ENCODE measurements around the gene DHX15.
"Not testable (repeated sequence)": the region's sequence is repeated elsewhere in the genome, so short reads cannot be mapped to it uniquely, and the experiment has no call there.

Gene DHX15

GRCh38 chr4:24544208-24544988 is 40.0 kb downstream of the DHX15 start:
- no peak for DNase-seq (ENCODE audit: low read depth)

GRCh38 chr4:24537025-24537424 is 47.3 kb downstream of the DHX15 start:
- no peak for DNase-seq (ENCODE audit: low read depth)

GRCh38 chr4:24535399-24535798 is 49.0 kb downstream of the DHX15 start:
- no peak for DNase-seq (ENCODE audit: low read depth)

- DNase-seq (ENCODE audit: low read depth) = no peak
Observed at GRCh38 chr4:24533364-24533763, 51.0 kb downstream of the DHX15 start.

- no peak for DNase-seq (ENCODE audit: low read depth)
Observed at GRCh38 chr4:24529555-24529954, 54.8 kb downstream of the DHX15 start.

GRCh38 chr4:24527371-24527770 is 57.0 kb downstream of the DHX15 start:
- DNase-seq (ENCODE audit: low read depth) = peak; percentile 18

GRCh38 chr4:24521544-24521943 is 62.8 kb downstream of the DHX15 start:
- DNase-seq (ENCODE audit: low read depth) = no peak

- DNase-seq (ENCODE audit: low read depth) = no peak
Observed at GRCh38 chr4:24519649-24520048, 64.7 kb downstream of the DHX15 start.

- no peak for DNase-seq (ENCODE audit: low read depth)
Observed at GRCh38 chr4:24517676-24518075, 66.7 kb downstream of the DHX15 start.

- no peak for DNase-seq (ENCODE audit: low read depth)
Observed at GRCh38 chr4:24516926-24517325, 67.4 kb downstream of the DHX15 start.

- DNase-seq (ENCODE audit: low read depth) = no peak
Observed at GRCh38 chr4:24515698-24516097, 68.7 kb downstream of the DHX15 start.

GRCh38 chr4:24514808-24515207 is 69.5 kb downstream of the DHX15 start:
- no peak for DNase-seq (ENCODE audit: low read depth)

- no peak for DNase-seq (ENCODE audit: low read depth)
Observed at GRCh38 chr4:24513718-24514117, 70.6 kb downstream of the DHX15 start.

GRCh38 chr4:24511371-24512063 is 72.8 kb downstream of the DHX15 start:
- no peak for DNase-seq (ENCODE audit: low read depth)

GRCh38 chr4:24510091-24510490 is 74.3 kb downstream of the DHX15 start:
- no peak for DNase-seq (ENCODE audit: low read depth)

GRCh38 chr4:24508541-24508940 is 75.8 kb downstream of the DHX15 start:
- no peak for DNase-seq (ENCODE audit: low read depth)

- DNase-seq (ENCODE audit: low read depth) = no peak
Observed at GRCh38 chr4:24507439-24507838, 76.9 kb downstream of the DHX15 start.

- not testable (repeated sequence) for DNase-seq (ENCODE audit: low read depth)
Observed at GRCh38 chr4:24503090-24503489, 81.3 kb downstream of the DHX15 start.

- no peak for DNase-seq (ENCODE audit: low read depth)
Observed at GRCh38 chr4:24497221-24497620, 87.1 kb downstream of the DHX15 start.

- DNase-seq (ENCODE audit: low read depth) = no peak
Observed at GRCh38 chr4:24496597-24496996, 87.8 kb downstream of the DHX15 start.

GRCh38 chr4:24495388-24495787 is 89.0 kb downstream of the DHX15 start:
- DNase-seq (ENCODE audit: low read depth) = no peak

- no peak for DNase-seq (ENCODE audit: low read depth)
Observed at GRCh38 chr4:24489870-24490269, 94.5 kb downstream of the DHX15 start.

GRCh38 chr4:24488399-24489164 is 95.8 kb downstream of the DHX15 start:
- DNase-seq (ENCODE audit: low read depth) = peak; percentile 49
